Measurements from ENCODE around the gene ACADS.

The ACADS gene

GRCh38 chr12:120686151-120686689 lies 39.4 kb upstream of the ACADS start:
- Histone ChIP-seq H3K4me3 (ENCODE audit: low read depth, low read length, poor library complexity, severe bottlenecking) (peak overlapping the region; percentile 72), H2AFZ (ENCODE audit: low read length) (peak overlapping the region; percentile 53; the same call in 1 of the 2 replicates), H3K9me3 (ENCODE audit: low read length) (no peaks in the 10 kb centered on the region), H3K4me1 (ENCODE audit: insufficient read depth, low read length, severe bottlenecking) (peaks cover 35% of the 10 kb centered on the region), H3K27ac (ENCODE audit: low read depth, low read length, poor library complexity, severe bottlenecking) (peak overlapping the region; percentile 89), H3F3A (ENCODE audit: insufficient read depth, low read length) (0 out of 2 replicates have a peak, but pooled peaks cover 4% of the 10 kb centered on the region), H4K20me1 (ENCODE audit: insufficient read depth, low read length) (no peaks in the 10 kb centered on the region), H3K9ac (ENCODE audit: low read length) (peak overlapping the region; percentile 69), H3K27me3 (ENCODE audit: insufficient read depth, low read length) (no peaks in the 10 kb centered on the region), H3K36me3 (ENCODE audit: insufficient read depth, low read length) (no peaks in the 10 kb centered on the region), H3K9me2 (ENCODE audit: low read depth, low read length) (no peaks in the 10 kb centered on the region), H3K79me2 (ENCODE audit: insufficient read depth, low read length) (peaks cover 39% of the 10 kb centered on the region), H3K4me2 (ENCODE audit: low read length) (peak overlapping the region; percentile 80)
- TF ChIP-seq EZH2 (IDR thresholded peaks at IDR 0.05; ENCODE audit: borderline replicate concordance, low read length) = no peak

GRCh38 chr12:120686690-120687577 lies 38.7 kb upstream of the ACADS start, which contains the start of gene MLEC:
TSS of gene MLEC (plus strand) at chr12:120687149. CDS start at chr12:120687297, 148 bp downstream.
- TF ChIP-seq CTCF (IDR thresholded peaks at IDR 0.05; ENCODE audit: low read length) (no peak; the same call in 1 of the 2 replicates), EZH2 (IDR thresholded peaks at IDR 0.05; ENCODE audit: borderline replicate concordance, low read length) (no peak)
- Histone ChIP-seq H3K4me3 (ENCODE audit: low read depth, low read length, poor library complexity, severe bottlenecking) (peak within 1 kb of the TSS; percentile 72), H3K4me2 (ENCODE audit: low read length) (peak within 1 kb of the TSS; percentile 90), H3K36me3 (ENCODE audit: insufficient read depth, low read length) (no peaks in the 10 kb centered on the region), H3K27ac (ENCODE audit: low read depth, low read length, poor library complexity, severe bottlenecking) (peak within 1 kb of the TSS; percentile 89), H3K4me1 (ENCODE audit: insufficient read depth, low read length, severe bottlenecking) (peaks cover 35% of the 10 kb centered on the region), H2AFZ (ENCODE audit: low read length) (peak within 1 kb of the TSS; percentile 53; the same call in 1 of the 2 replicates), H3K9me3 (ENCODE audit: low read length) (no peaks in the 10 kb centered on the region), H3K79me2 (ENCODE audit: insufficient read depth, low read length) (peaks cover 45% of the 10 kb centered on the region), H3K27me3 (ENCODE audit: insufficient read depth, low read length) (no peaks in the 10 kb centered on the region), H3K9ac (ENCODE audit: low read length) (peak within 1 kb of the TSS; percentile 74), H3F3A (ENCODE audit: insufficient read depth, low read length) (0 out of 2 replicates have a peak, but pooled peaks cover 4% of the 10 kb centered on the region), H4K20me1 (ENCODE audit: insufficient read depth, low read length) (no peaks in the 10 kb centered on the region), H3K9me2 (ENCODE audit: low read depth, low read length) (no peaks in the 10 kb centered on the region)

- peak overlapping the region; percentile 74 for H3K9ac ChIP-seq (ENCODE audit: low read length)
- 0 out of 2 replicates have a peak, but pooled peaks cover 4% of the 10 kb centered on the region for H3F3A ChIP-seq (ENCODE audit: insufficient read depth, low read length)
- H3K9me2 ChIP-seq (ENCODE audit: low read depth, low read length) = no peaks in the 10 kb centered on the region
- H3K79me2 ChIP-seq (ENCODE audit: insufficient read depth, low read length) = peaks cover 49% of the 10 kb centered on the region
- H3K4me2 ChIP-seq (ENCODE audit: low read length) = peak overlapping the region; percentile 90
- H3K36me3 ChIP-seq (ENCODE audit: insufficient read depth, low read length) = no peaks in the 10 kb centered on the region
- no peak overlapping the region for H3K27ac ChIP-seq (ENCODE audit: low read depth, low read length, poor library complexity, severe bottlenecking)
- peaks cover 35% of the 10 kb centered on the region for H3K4me1 ChIP-seq (ENCODE audit: insufficient read depth, low read length, severe bottlenecking)
- no peaks in the 10 kb centered on the region for H3K27me3 ChIP-seq (ENCODE audit: insufficient read depth, low read length)
- peak overlapping the region; percentile 72 for H3K4me3 ChIP-seq (ENCODE audit: low read depth, low read length, poor library complexity, severe bottlenecking)
- H4K20me1 ChIP-seq (ENCODE audit: insufficient read depth, low read length) = no peaks in the 10 kb centered on the region
- TF ChIP-seq EZH2 (IDR thresholded peaks at IDR 0.05; ENCODE audit: borderline replicate concordance, low read length) (no peak), CTCF (IDR thresholded peaks at IDR 0.05; ENCODE audit: low read length) (no peak)
- no peaks in the 10 kb centered on the region for H3K9me3 ChIP-seq (ENCODE audit: low read length)
- H2AFZ ChIP-seq (ENCODE audit: low read length) = no peak overlapping the region
These were observed 37.9 kb upstream of the ACADS start for GRCh38 chr12:120687578-120688289.
